H9 (cell line): ENCODE measurements around the gene ACOX1. TPM values are rescaled to one million over a fixed set of nuclear protein-coding genes. Genes with fewer than 3 reads are reported as not detected.

ENCODE experiments used
- DNase-seq: peaks from one replicate; pipeline ENCODE4 v3.0.0-alpha.2; 2017
- H2AFZ ChIP-seq: one replicate; pipeline ENCODE4 v1.6.1; 2013; ENCODE audit warnings: mild to moderate bottlenecking, low read length, control low read depth, moderate library complexity
- H2AK5ac ChIP-seq: 2 replicates; pipeline ENCODE4 v1.6.1; 2013; ENCODE audit warnings: low read length, control low read depth, mixed read lengths; ENCODE audit not compliant: insufficient read length
- H2BK120ac ChIP-seq: one replicate; pipeline ENCODE4 v1.6.1; 2013; ENCODE audit warnings: low read depth, mild to moderate bottlenecking, low read length, control low read depth, inconsistent platforms; ENCODE audit not compliant: poor library complexity, severe bottlenecking
- H2BK12ac ChIP-seq: 2 replicates; pipeline ENCODE4 v1.6.1; 2013; ENCODE audit warnings: low read length, control low read depth, mixed read lengths, low read depth; ENCODE audit not compliant: insufficient read length
- H2BK15ac ChIP-seq: 2 replicates; pipeline ENCODE4 v1.6.1; 2013; ENCODE audit warnings: low read depth, low read length, control low read depth
- H2BK20ac ChIP-seq: one replicate; pipeline ENCODE4 v1.6.1; 2013; ENCODE audit warnings: low read depth, mild to moderate bottlenecking, low read length, control low read depth, inconsistent platforms; ENCODE audit not compliant: poor library complexity, severe bottlenecking
- H2BK5ac ChIP-seq: 2 replicates; pipeline ENCODE4 v1.6.1; 2013; ENCODE audit warnings: low read length, control low read depth, mixed read lengths; ENCODE audit not compliant: insufficient read length
- H3K14ac ChIP-seq: 2 replicates; pipeline ENCODE4 v1.6.1; 2013; ENCODE audit warnings: low read length, control low read depth; ENCODE audit not compliant: insufficient read depth
- H3K18ac ChIP-seq: 2 replicates; pipeline ENCODE4 v1.6.1; 2013; ENCODE audit warnings: low read depth, mild to moderate bottlenecking, mixed read lengths, low read length, control low read depth; ENCODE audit not compliant: insufficient read length
- H3K23ac ChIP-seq: 2 replicates; pipeline ENCODE4 v1.6.1; 2013; ENCODE audit warnings: low read length, control low read depth, mixed read lengths, low read depth; ENCODE audit not compliant: insufficient read length
- H3K23me2 ChIP-seq: 2 replicates; pipeline ENCODE4 v1.6.1; 2013; ENCODE audit warnings: low read depth, mild to moderate bottlenecking, mixed read lengths, low read length, control low read depth; ENCODE audit not compliant: insufficient read length, poor library complexity, severe bottlenecking
- H3K27ac ChIP-seq: 2 replicates; pipeline ENCODE4 v1.5.1; 2013; ENCODE audit warnings: low read length, control low read depth, mixed read lengths, low read depth; ENCODE audit not compliant: insufficient read length
- H3K27me3 ChIP-seq: 2 replicates; pipeline ENCODE4 v1.6.1; 2013; ENCODE audit warnings: low read length, control low read depth, inconsistent platforms; ENCODE audit not compliant: insufficient read depth
- H3K4ac ChIP-seq: 2 replicates; pipeline ENCODE4 v1.6.1; 2013; ENCODE audit warnings: low read depth, mild to moderate bottlenecking, control low read depth, inconsistent platforms, low read length, moderate library complexity
- H3K4me1 ChIP-seq: 2 replicates; pipeline ENCODE4 v1.6.1; 2013; ENCODE audit warnings: low read length, control low read depth, inconsistent platforms; ENCODE audit not compliant: insufficient read depth
- H3K4me2 ChIP-seq: 2 replicates; pipeline ENCODE4 v1.6.1; 2013; ENCODE audit warnings: low read length, control low read depth, mixed read lengths; ENCODE audit not compliant: insufficient read length, insufficient read depth
- H3K56ac ChIP-seq: 2 replicates; pipeline ENCODE4 v1.6.1; 2013; ENCODE audit warnings: low read depth, mild to moderate bottlenecking, mixed read lengths, low read length, control low read depth; ENCODE audit not compliant: insufficient read length
- H3K79me1 ChIP-seq: 2 replicates; pipeline ENCODE4 v1.6.1; 2013; ENCODE audit warnings: low read depth, mild to moderate bottlenecking, moderate library complexity, low read length, control low read depth, inconsistent platforms; ENCODE audit not compliant: insufficient read depth, poor library complexity, severe bottlenecking
- H3K79me2 ChIP-seq: 2 replicates; pipeline ENCODE4 v1.6.1; 2013; ENCODE audit warnings: low read length, control low read depth, inconsistent platforms; ENCODE audit not compliant: insufficient read depth
- H3K9ac ChIP-seq: 2 replicates; pipeline ENCODE4 v1.6.1; 2013; ENCODE audit warnings: low read length, control low read depth, mixed read lengths; ENCODE audit not compliant: insufficient read length; ENCODE audit errors: extremely low read depth
- H3K9me3 ChIP-seq: one replicate; pipeline ENCODE4 v1.6.1; 2013; ENCODE audit warnings: low read depth, low read length, inconsistent platforms; ENCODE audit not compliant: control insufficient read depth
- H3T11ph ChIP-seq: one replicate; pipeline ENCODE4 v1.6.1; 2013; ENCODE audit warnings: mild to moderate bottlenecking, low read length, control low read depth, inconsistent platforms
- H4K20me1 ChIP-seq: one replicate; pipeline ENCODE4 v1.6.1; 2013; ENCODE audit not compliant: control insufficient read depth, insufficient read length, insufficient read depth
- H4K5ac ChIP-seq: 2 replicates; pipeline ENCODE4 v1.6.1; 2013; ENCODE audit warnings: low read depth, mild to moderate bottlenecking, mixed read lengths, low read length, control low read depth; ENCODE audit not compliant: insufficient read length
- H4K8ac ChIP-seq: replicated peaks from 2 replicates; pipeline ENCODE4 v1.6.1; 2013; ENCODE audit warnings: low read length, control low read depth, mixed read lengths, low read depth; ENCODE audit not compliant: insufficient read length
- H4K91ac ChIP-seq: 2 replicates; pipeline ENCODE4 v1.6.1; 2013; ENCODE audit warnings: low read depth, mild to moderate bottlenecking, moderate library complexity, mixed read lengths, low read length, control low read depth; ENCODE audit not compliant: insufficient read length
- H3K27ac Mint-ChIP-seq, 3 experiments: 2 replicates in 2 of 3; 3 replicates in 1 of 3; pipeline ENCODE4 v1.8.0; 2020 to 2021; ENCODE audit warnings: mixed read lengths in 3 of 3, mild to moderate bottlenecking in 1 of 3, moderate library complexity in 1 of 3
- H3K27me3 Mint-ChIP-seq: 2 replicates; pipeline ENCODE4 v1.8.0; 2021; ENCODE audit warnings: low read depth, mild to moderate bottlenecking, moderate library complexity, mixed read lengths
- H3K36me3 Mint-ChIP-seq, 3 experiments: 2 replicates in 2 of 3; 3 replicates in 1 of 3; pipeline ENCODE4 v1.8.0; 2020 to 2021; ENCODE audit warnings: low read depth in 3 of 3, mixed read lengths in 3 of 3; ENCODE audit not compliant: insufficient read depth in 1 of 3
- H3K4me1 Mint-ChIP-seq, 2 experiments: 2 replicates each; pipeline ENCODE4 v1.8.0; 2020; ENCODE audit warnings: mixed read lengths in 2 of 2
- H3K4me3 Mint-ChIP-seq, 2 experiments: 2 replicates in 1 of 2; 3 replicates in 1 of 2; pipeline ENCODE4 v1.8.0; 2020 to 2021; ENCODE audit warnings: mild to moderate bottlenecking in 2 of 2, mixed read lengths in 2 of 2, moderate library complexity in 1 of 2
- H3K9me3 Mint-ChIP-seq, 2 experiments: 2 replicates in 1 of 2; 3 replicates in 1 of 2; pipeline ENCODE4 v1.8.0; 2020; ENCODE audit warnings: mild to moderate bottlenecking in 2 of 2, mixed read lengths in 2 of 2, moderate library complexity in 1 of 2
- CTCF ChIP-seq: fragments of 200-600 bp; sonication (generic); conservative IDR thresholded peaks from 3 replicates; pipeline ENCODE4 v1.8.0; 2021; ENCODE audit warnings: antibody characterized with exemption, mild to moderate bottlenecking
- WGBS: extraction: QIAGEN DNeasy Blood & Tissue Kit; methylation state at CpG from one replicate; pipeline ENCODE4 v1.1.7; 2013; ENCODE audit warnings: missing lambda C conversion rate, low lambda C conversion rate, mixed read lengths; ENCODE audit not compliant: insufficient read length; ENCODE audit errors: extremely low coverage; 5-methylcytosine and 5-hydroxymethylcytosine counted together
- total RNA-seq: library from RNA; stranded (reverse); gene quantifications from 2 replicates; pipeline ENCODE4 v1.2.1, GENCODE V29; 2021

Gene ACOX1
- total RNA-seq, 1 experiment from 2014 or later, result 27.4 TPM

GRCh38 chr17:75925103-75925502, 53.9 kb downstream of the ACOX1 start:
- no CpG with 5 or more reads among the region's 11 CpGs for WGBS
- no peak for TF ChIP-seq CTCF
- H2AK5ac ChIP-seq, result no peak overlapping the region

More at GRCh38 chr17:75925103-75925502, 53.9 kb downstream of the ACOX1 start:
- Histone ChIP-seq H4K91ac (no peak overlapping the region), H2AFZ (no peak overlapping the region), H4K5ac (no peak overlapping the region), H3K9ac (no peak overlapping the region), H2BK12ac (no peak overlapping the region), H3K23me2 (no peaks in the 10 kb centered on the region), H3K9me3 (no peaks in the 10 kb centered on the region), H3K18ac (no peak overlapping the region), H2BK20ac (no peak overlapping the region), H3K4ac (no peak overlapping the region), H3K23ac (no peak overlapping the region), H4K8ac (no peak overlapping the region), H3K14ac (no peak overlapping the region), H3K4me1 (no peaks in the 10 kb centered on the region), H2BK5ac (no peak overlapping the region), H3K79me2 (no peaks in the 10 kb centered on the region), H3T11ph (no peak overlapping the region), H3K56ac (no peak overlapping the region), H3K79me1 (no peaks in the 10 kb centered on the region), H2BK120ac (no peak overlapping the region), H2BK15ac (no peak overlapping the region), H3K27ac (no peak overlapping the region), H3K4me2 (no peak overlapping the region), H3K27me3 (no peaks in the 10 kb centered on the region), H4K20me1 (no peaks in the 10 kb centered on the region)
- Mint-ChIP-seq H3K27ac (peak overlapping the region in 1 of 3 experiments; percentile 57; a peak in 1 of 7 replicates), H3K9me3 (no peaks in the 10 kb centered on the region), H3K4me3 (no peak overlapping the region), H3K27me3 (no peaks in the 10 kb centered on the region), H3K4me1 (no peaks in the 10 kb centered on the region), H3K36me3 (peaks cover 2 to 20% (median 8%) of the 10 kb centered on the region in 3 experiments; a peak in 5 of 7 replicates)
- DNase-seq, result no peak
